WTC11 (cell line): Measurements from ENCODE around the gene FAM124A. TPM values are rescaled to one million over a fixed set of nuclear protein-coding genes. Genes with fewer than 3 reads are reported as not detected.
A peak's percentile ranks its signal among the peaks of the same experiment; 100 is the strongest.

Source experiments
- ATF1 ChIP-seq: sonication (generic); formaldehyde crosslinking; IDR thresholded peaks from 2 replicates; pipeline ENCODE4 v1.8.1; 2023; ENCODE audit warnings: mild to moderate bottlenecking, moderate library complexity, missing genetic modification reagents
- EMX1 ChIP-seq: fragments of 250-450 bp; sonication (Bioruptor Pico); IDR thresholded peaks from 2 replicates; pipeline ENCODE4 v1.8.0; 2021; ENCODE audit warnings: mild to moderate bottlenecking
- ERG ChIP-seq: fragments of 250-450 bp; sonication (Bioruptor Pico); IDR thresholded peaks from 2 replicates; pipeline ENCODE4 v1.8.0; 2021; ENCODE audit warnings: mild to moderate bottlenecking
- ESRRA ChIP-seq: sonication (generic); formaldehyde crosslinking; IDR thresholded peaks from 2 replicates; pipeline ENCODE4 v1.8.1; 2022; ENCODE audit warnings: mild to moderate bottlenecking, missing genetic modification reagents, borderline replicate concordance
- FOXP1 ChIP-seq: sonication (generic); formaldehyde crosslinking; IDR thresholded peaks from 2 replicates; pipeline ENCODE4 v1.8.0; 2022; ENCODE audit warnings: missing genetic modification reagents, mild to moderate bottlenecking, moderate library complexity, borderline replicate concordance
- HMGXB4 ChIP-seq: sonication (generic); formaldehyde crosslinking; IDR thresholded peaks from 2 replicates; pipeline ENCODE4 v1.8.1; 2023; ENCODE audit warnings: mild to moderate bottlenecking, moderate library complexity, missing genetic modification reagents
- JAZF1 ChIP-seq: fragments of 250-450 bp; sonication (Bioruptor Pico); IDR thresholded peaks from 2 replicates; pipeline ENCODE4 v1.9.0; 2021; ENCODE audit warnings: moderate library complexity, mild to moderate bottlenecking, inconsistent platforms
- JUN ChIP-seq: sonication (generic); formaldehyde crosslinking; IDR thresholded peaks from 2 replicates; pipeline ENCODE4 v1.8.0; 2023; ENCODE audit warnings: mild to moderate bottlenecking, missing genetic modification reagents
- MXD4 ChIP-seq: fragments of 250-450 bp; sonication (Bioruptor Pico); IDR thresholded peaks from 2 replicates; pipeline ENCODE4 v1.8.0; 2021; ENCODE audit warnings: mild to moderate bottlenecking, moderate library complexity, borderline replicate concordance
- NFATC4 ChIP-seq: fragments of 250-450 bp; sonication (Bioruptor Pico); IDR thresholded peaks from 2 replicates; pipeline ENCODE4 v1.9.0; 2021; ENCODE audit warnings: mild to moderate bottlenecking
- NFYB ChIP-seq: sonication (generic); formaldehyde crosslinking; conservative IDR thresholded peaks from 2 replicates; pipeline ENCODE4 v1.8.0; 2022; ENCODE audit warnings: low read depth, missing genetic modification reagents
- NR1H2 ChIP-seq: sonication (generic); formaldehyde crosslinking; IDR thresholded peaks from 2 replicates; pipeline ENCODE4 v1.9.0; 2021; ENCODE audit warnings: mild to moderate bottlenecking, moderate library complexity, missing genetic modification reagents
- PRRX2 ChIP-seq: fragments of 250-450 bp; sonication (Bioruptor Pico); IDR thresholded peaks from 2 replicates; pipeline ENCODE4 v1.8.0; 2021; ENCODE audit warnings: mild to moderate bottlenecking
- RORB ChIP-seq: fragments of 250-450 bp; sonication (Bioruptor Pico); IDR thresholded peaks from 2 replicates; pipeline ENCODE4 v1.9.0; 2021; ENCODE audit warnings: mild to moderate bottlenecking
- SMAD4 ChIP-seq: sonication (generic); formaldehyde crosslinking; IDR thresholded peaks from 2 replicates; pipeline ENCODE4 v1.8.0; 2022; ENCODE audit warnings: mild to moderate bottlenecking, missing genetic modification reagents
- TCF7 ChIP-seq: sonication (generic); formaldehyde crosslinking; IDR thresholded peaks from 2 replicates; pipeline ENCODE4 v1.8.0; 2022; ENCODE audit warnings: mild to moderate bottlenecking, low read depth, missing genetic modification reagents, moderate library complexity
- TEAD1 ChIP-seq: sonication (generic); formaldehyde crosslinking; IDR thresholded peaks from 2 replicates; pipeline ENCODE4 v1.8.0; 2022; ENCODE audit warnings: mild to moderate bottlenecking, missing genetic modification reagents
- USF1 ChIP-seq: sonication (generic); formaldehyde crosslinking; IDR thresholded peaks from 2 replicates; pipeline ENCODE4 v1.8.0; 2022; ENCODE audit warnings: mild to moderate bottlenecking, missing genetic modification reagents
- ZNF121 ChIP-seq: sonication (generic); formaldehyde crosslinking; IDR thresholded peaks from 2 replicates; pipeline ENCODE4 v1.8.0; 2023; ENCODE audit warnings: missing genetic modification reagents
- ZNF138 ChIP-seq: sonication (generic); formaldehyde crosslinking; conservative IDR thresholded peaks from 2 replicates; pipeline ENCODE4 v1.8.1; 2022; ENCODE audit warnings: mild to moderate bottlenecking, moderate library complexity, missing genetic modification reagents
- ZNF263 ChIP-seq: sonication (generic); formaldehyde crosslinking; IDR thresholded peaks from 2 replicates; pipeline ENCODE4 v1.8.1; 2022; ENCODE audit warnings: low read depth, mild to moderate bottlenecking, moderate library complexity, missing genetic modification reagents
- ZNF317 ChIP-seq: sonication (generic); formaldehyde crosslinking; IDR thresholded peaks from 2 replicates; pipeline ENCODE4 v1.8.1; 2023; ENCODE audit warnings: low read depth, mild to moderate bottlenecking, moderate library complexity, missing genetic modification reagents, borderline replicate concordance
- ZNF416 ChIP-seq: fragments of 250-450 bp; sonication (Bioruptor Pico); IDR thresholded peaks from 2 replicates; pipeline ENCODE4 v1.9.0; 2021; ENCODE audit warnings: mild to moderate bottlenecking, inconsistent platforms
- total RNA-seq: library from RNA; stranded (reverse); gene quantifications from 3 replicates; pipeline ENCODE4 v1.2.3, GENCODE V29; 2021
- TF ChIP-seq, protein P1 (sequence below): sonication (generic); formaldehyde crosslinking; IDR thresholded peaks from 2 replicates; pipeline ENCODE4 v1.8.0; 2023; ENCODE audit warnings: mild to moderate bottlenecking, missing genetic modification reagents
- TF ChIP-seq, protein P2 (sequence below): sonication (generic); formaldehyde crosslinking; IDR thresholded peaks from 2 replicates; pipeline ENCODE4 v1.8.1; 2023; ENCODE audit warnings: mild to moderate bottlenecking, missing genetic modification reagents
- TF ChIP-seq, protein P3 (sequence below): sonication (generic); formaldehyde crosslinking; IDR thresholded peaks from 2 replicates; pipeline ENCODE4 v1.8.1; 2022; ENCODE audit warnings: low read depth, missing genetic modification reagents, borderline replicate concordance
- TF ChIP-seq, protein P4 (sequence below): sonication (generic); formaldehyde crosslinking; conservative IDR thresholded peaks from 2 replicates; pipeline ENCODE4 v1.8.1; 2022; ENCODE audit warnings: mild to moderate bottlenecking, missing genetic modification reagents
- TF ChIP-seq, protein P5 (sequence below): sonication (generic); formaldehyde crosslinking; IDR thresholded peaks from 2 replicates; pipeline ENCODE4 v1.8.0; 2022; ENCODE audit warnings: mild to moderate bottlenecking, missing genetic modification reagents

FAM124A gene
- total RNA-seq, 1 experiment from 2014 or later, result 45.8 TPM

DNA sequence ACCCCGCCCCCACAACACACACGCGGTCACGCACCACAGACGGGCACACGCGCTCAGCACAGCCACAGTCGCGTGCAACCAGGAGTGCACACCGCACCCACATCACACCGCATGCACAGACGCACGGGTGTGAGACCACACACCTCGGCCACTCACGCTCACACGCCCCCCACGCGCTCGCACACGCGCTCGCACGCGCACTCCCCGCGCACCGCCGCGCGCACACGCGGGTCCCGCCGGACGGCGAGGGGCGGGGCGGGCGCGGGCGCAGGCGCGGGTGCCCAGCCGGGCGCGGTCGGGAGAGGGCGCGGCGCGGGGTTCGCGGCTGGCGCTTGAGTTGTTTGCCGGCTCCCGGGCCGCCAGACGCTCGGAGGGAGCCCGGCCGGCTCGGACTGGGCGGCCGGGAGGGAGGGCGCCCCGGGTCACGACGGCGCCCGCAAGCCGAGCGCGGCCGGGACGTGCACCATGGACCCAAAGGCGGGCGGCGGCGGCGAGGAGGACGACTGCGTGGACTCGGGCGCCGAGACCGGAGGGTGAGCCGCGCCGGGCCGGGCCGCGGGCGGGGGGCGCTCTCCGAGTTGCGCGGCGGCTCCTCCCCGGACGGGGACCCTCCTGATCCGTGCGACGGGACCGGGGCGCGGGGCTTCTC lies at the start of gene FAM124A (continued):
- TF ChIP-seq TEAD1 (CRISPR knock-in tag) (peak; percentile 67; the same call in 1 of the 2 replicates), USF1 (CRISPR knock-in tag) (no peak), JUN (CRISPR knock-in tag) (no peak), ZNF317 (CRISPR knock-in tag) (no peak), ESRRA (CRISPR knock-in tag) (peak; percentile 31; the same call in 1 of the 2 replicates), JAZF1 (no peak), EMX1 (CRISPR knock-in tag) (no peak), PRRX2 (CRISPR knock-in tag) (no peak), NFATC4 (CRISPR knock-in tag) (no peak), MXD4 (no peak), NR1H2 (CRISPR knock-in tag) (no peak), HMGXB4 (CRISPR knock-in tag) (no peak; the same call in 1 of the 2 replicates), ZNF416 (CRISPR knock-in tag) (no peak), ERG (CRISPR knock-in tag) (no peak), TCF7 (CRISPR knock-in tag) (0 out of 2 replicates have a peak, but pooled peaks have one; percentile 17), SMAD4 (no peak), ZNF138 (CRISPR knock-in tag) (0 out of 2 replicates have a peak, but pooled peaks have one; percentile 72), FOXP1 (peak; percentile 86; the same call in 1 of the 2 replicates), ATF1 (no peak), NFYB (CRISPR knock-in tag) (no peak), ZNF263 (CRISPR knock-in tag) (no peak), RORB (no peak), ZNF121 (CRISPR knock-in tag) (0 out of 2 replicates have a peak, but pooled peaks have one; percentile 48)
- TF ChIP-seq, protein P1, sequence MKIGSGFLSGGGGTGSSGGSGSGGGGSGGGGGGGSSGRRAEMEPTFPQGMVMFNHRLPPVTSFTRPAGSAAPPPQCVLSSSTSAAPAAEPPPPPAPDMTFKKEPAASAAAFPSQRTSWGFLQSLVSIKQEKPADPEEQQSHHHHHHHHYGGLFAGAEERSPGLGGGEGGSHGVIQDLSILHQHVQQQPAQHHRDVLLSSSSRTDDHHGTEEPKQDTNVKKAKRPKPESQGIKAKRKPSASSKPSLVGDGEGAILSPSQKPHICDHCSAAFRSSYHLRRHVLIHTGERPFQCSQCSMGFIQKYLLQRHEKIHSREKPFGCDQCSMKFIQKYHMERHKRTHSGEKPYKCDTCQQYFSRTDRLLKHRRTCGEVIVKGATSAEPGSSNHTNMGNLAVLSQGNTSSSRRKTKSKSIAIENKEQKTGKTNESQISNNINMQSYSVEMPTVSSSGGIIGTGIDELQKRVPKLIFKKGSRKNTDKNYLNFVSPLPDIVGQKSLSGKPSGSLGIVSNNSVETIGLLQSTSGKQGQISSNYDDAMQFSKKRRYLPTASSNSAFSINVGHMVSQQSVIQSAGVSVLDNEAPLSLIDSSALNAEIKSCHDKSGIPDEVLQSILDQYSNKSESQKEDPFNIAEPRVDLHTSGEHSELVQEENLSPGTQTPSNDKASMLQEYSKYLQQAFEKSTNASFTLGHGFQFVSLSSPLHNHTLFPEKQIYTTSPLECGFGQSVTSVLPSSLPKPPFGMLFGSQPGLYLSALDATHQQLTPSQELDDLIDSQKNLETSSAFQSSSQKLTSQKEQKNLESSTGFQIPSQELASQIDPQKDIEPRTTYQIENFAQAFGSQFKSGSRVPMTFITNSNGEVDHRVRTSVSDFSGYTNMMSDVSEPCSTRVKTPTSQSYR (CRISPR knock-in tag), result peak; percentile 22; the same call in 1 of the 2 replicates
- TF ChIP-seq, protein P2, sequence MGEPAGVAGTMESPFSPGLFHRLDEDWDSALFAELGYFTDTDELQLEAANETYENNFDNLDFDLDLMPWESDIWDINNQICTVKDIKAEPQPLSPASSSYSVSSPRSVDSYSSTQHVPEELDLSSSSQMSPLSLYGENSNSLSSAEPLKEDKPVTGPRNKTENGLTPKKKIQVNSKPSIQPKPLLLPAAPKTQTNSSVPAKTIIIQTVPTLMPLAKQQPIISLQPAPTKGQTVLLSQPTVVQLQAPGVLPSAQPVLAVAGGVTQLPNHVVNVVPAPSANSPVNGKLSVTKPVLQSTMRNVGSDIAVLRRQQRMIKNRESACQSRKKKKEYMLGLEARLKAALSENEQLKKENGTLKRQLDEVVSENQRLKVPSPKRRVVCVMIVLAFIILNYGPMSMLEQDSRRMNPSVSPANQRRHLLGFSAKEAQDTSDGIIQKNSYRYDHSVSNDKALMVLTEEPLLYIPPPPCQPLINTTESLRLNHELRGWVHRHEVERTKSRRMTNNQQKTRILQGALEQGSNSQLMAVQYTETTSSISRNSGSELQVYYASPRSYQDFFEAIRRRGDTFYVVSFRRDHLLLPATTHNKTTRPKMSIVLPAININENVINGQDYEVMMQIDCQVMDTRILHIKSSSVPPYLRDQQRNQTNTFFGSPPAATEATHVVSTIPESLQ (CRISPR knock-in tag), result no peak
- TF ChIP-seq, protein P3, sequence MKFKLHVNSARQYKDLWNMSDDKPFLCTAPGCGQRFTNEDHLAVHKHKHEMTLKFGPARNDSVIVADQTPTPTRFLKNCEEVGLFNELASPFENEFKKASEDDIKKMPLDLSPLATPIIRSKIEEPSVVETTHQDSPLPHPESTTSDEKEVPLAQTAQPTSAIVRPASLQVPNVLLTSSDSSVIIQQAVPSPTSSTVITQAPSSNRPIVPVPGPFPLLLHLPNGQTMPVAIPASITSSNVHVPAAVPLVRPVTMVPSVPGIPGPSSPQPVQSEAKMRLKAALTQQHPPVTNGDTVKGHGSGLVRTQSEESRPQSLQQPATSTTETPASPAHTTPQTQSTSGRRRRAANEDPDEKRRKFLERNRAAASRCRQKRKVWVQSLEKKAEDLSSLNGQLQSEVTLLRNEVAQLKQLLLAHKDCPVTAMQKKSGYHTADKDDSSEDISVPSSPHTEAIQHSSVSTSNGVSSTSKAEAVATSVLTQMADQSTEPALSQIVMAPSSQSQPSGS (CRISPR knock-in tag), result no peak
- TF ChIP-seq, protein P4, sequence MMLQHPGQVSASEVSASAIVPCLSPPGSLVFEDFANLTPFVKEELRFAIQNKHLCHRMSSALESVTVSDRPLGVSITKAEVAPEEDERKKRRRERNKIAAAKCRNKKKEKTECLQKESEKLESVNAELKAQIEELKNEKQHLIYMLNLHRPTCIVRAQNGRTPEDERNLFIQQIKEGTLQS (CRISPR knock-in tag), result no peak
- TF ChIP-seq, protein P5, sequence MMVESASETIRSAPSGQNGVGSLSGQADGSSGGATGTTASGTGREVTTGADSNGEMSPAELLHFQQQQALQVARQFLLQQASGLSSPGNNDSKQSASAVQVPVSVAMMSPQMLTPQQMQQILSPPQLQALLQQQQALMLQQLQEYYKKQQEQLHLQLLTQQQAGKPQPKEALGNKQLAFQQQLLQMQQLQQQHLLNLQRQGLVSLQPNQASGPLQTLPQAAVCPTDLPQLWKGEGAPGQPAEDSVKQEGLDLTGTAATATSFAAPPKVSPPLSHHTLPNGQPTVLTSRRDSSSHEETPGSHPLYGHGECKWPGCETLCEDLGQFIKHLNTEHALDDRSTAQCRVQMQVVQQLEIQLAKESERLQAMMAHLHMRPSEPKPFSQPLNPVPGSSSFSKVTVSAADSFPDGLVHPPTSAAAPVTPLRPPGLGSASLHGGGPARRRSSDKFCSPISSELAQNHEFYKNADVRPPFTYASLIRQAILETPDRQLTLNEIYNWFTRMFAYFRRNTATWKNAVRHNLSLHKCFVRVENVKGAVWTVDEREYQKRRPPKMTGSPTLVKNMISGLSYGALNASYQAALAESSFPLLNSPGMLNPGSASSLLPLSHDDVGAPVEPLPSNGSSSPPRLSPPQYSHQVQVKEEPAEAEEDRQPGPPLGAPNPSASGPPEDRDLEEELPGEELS (CRISPR knock-in tag), result peak; percentile 33; the same call in 1 of the 2 replicates
